Endothelial cell of umbilical vein (primary cell): ENCODE results near the gene CAMKK2. TPM values are rescaled to one million over a fixed set of nuclear protein-coding genes. Genes with fewer than 3 reads are reported as not detected.

Source experiments
- BruUV-seq: library from RNA; stranded (reverse); fragments of 400-500 nt; replicated peaks from 2 replicates; lab custom pipeline; 2021; lab: Mats Ljungman, UMichigan
- CTCF ChIA-PET: fragments of 300-600, 350-600 bp; sonication (Branson Sonifier 250); formaldehyde crosslinking; loops from one replicate; lab custom pipeline; 2021; ENCODE audit warnings: antibody characterized with exemption, inconsistent platforms; lab: Charles Lee
- POLR2A ChIA-PET: fragments of 300-600, 350-600 bp; sonication (Branson Sonifier 250); formaldehyde crosslinking; loops from one replicate; lab custom pipeline; 2021; ENCODE audit warnings: antibody characterized with exemption, inconsistent platforms; lab: Charles Lee
- DNase-seq: peaks from one replicate; pipeline ENCODE4 v3.0.0-alpha.2; 2011; ENCODE audit warnings: low read depth, low spot score
- FAIRE-seq: peaks from 2 replicates; lab custom pipeline; 2011; peaks lifted over from hg19 to GRCh38; lab: Jason Lieb, UNC
- H2AFZ ChIP-seq: 2 replicates; pipeline ENCODE4 v1.6.0; 2012; ENCODE audit warnings: low read depth, low read length, control low read depth, inconsistent platforms
- H3K27ac ChIP-seq: 2 replicates; pipeline ENCODE4 v1.5.1; 2011; ENCODE audit warnings: low read depth, mild to moderate bottlenecking, control low read depth, low read length, moderate library complexity; ENCODE audit not compliant: insufficient read depth
- H3K27me3 ChIP-seq, 2 experiments: 2 replicates each; pipeline versions ENCODE4 v1.6.0 to v1.6.1; 2011; ENCODE audit warnings: low read length in 2 of 2, mixed read lengths in 1 of 2; ENCODE audit not compliant: control insufficient read depth in 2 of 2, insufficient read depth in 2 of 2
- H3K36me3 ChIP-seq, 2 experiments: 2 replicates in 1 of 2; 3 replicates in 1 of 2; pipeline ENCODE4 v1.5.1; 2011; ENCODE audit warnings: low read length in 2 of 2, mild to moderate bottlenecking in 1 of 2, moderate library complexity in 1 of 2; ENCODE audit not compliant: control insufficient read depth in 2 of 2, insufficient read depth in 2 of 2; ENCODE audit errors: extremely low read depth in 1 of 2
- H3K4me1 ChIP-seq: 3 replicates; pipeline ENCODE4 v1.5.1; 2011; ENCODE audit warnings: mild to moderate bottlenecking, low read length; ENCODE audit not compliant: control insufficient read depth, insufficient read depth; ENCODE audit errors: extremely low read depth
- H3K4me2 ChIP-seq: 2 replicates; pipeline ENCODE4 v1.6.1; 2011; ENCODE audit warnings: low read length, control low read depth, mixed read lengths; ENCODE audit not compliant: insufficient read depth
- H3K4me3 ChIP-seq, 3 experiments: fragments of 200-600 bp in 1 of 3; sonication (generic), shearing (Covaris generic) in 1 of 3; replicated peaks in 1 of 3; 2 replicates each; pipeline ENCODE4 v1.5.1; 2011 to 2016; ENCODE audit warnings: control low read depth in 3 of 3, low read length in 3 of 3, mild to moderate bottlenecking in 2 of 3, inconsistent platforms in 1 of 3, low read depth in 1 of 3, moderate library complexity in 1 of 3; ENCODE audit not compliant: insufficient read depth in 1 of 3
- H3K79me2 ChIP-seq: 2 replicates; pipeline ENCODE4 v1.6.0; 2012; ENCODE audit warnings: low read length, inconsistent platforms; ENCODE audit not compliant: control insufficient read depth, insufficient read depth
- H3K9ac ChIP-seq: replicated peaks from 2 replicates; pipeline ENCODE3; 2011; ENCODE audit warnings: low read length, control low read depth; ENCODE audit not compliant: insufficient read depth; ENCODE audit errors: extremely low read depth
- H3K9me1 ChIP-seq: replicated peaks from 3 replicates; pipeline ENCODE4 v1.6.0; 2011; ENCODE audit warnings: mild to moderate bottlenecking, low read length; ENCODE audit not compliant: control insufficient read depth, insufficient read depth; ENCODE audit errors: extremely low read depth
- H3K9me3 ChIP-seq: replicated peaks from 2 replicates; pipeline ENCODE4 v1.5.1; 2012; ENCODE audit warnings: low read length, inconsistent platforms; ENCODE audit not compliant: control insufficient read depth, insufficient read depth
- H4K20me1 ChIP-seq: replicated peaks from 2 replicates; pipeline ENCODE3; 2011; ENCODE audit warnings: mild to moderate bottlenecking, low read length; ENCODE audit not compliant: control insufficient read depth, insufficient read depth; ENCODE audit errors: extremely low read depth
- CTCF ChIP-seq, 2 donors: IDR thresholded peaks; 1 replicate in 1 of 2; 2 replicates in 1 of 2; pipeline ENCODE4 v1.5.1; 2011; ENCODE audit warnings: low read length in 2 of 2, mild to moderate bottlenecking in 2 of 2, moderate library complexity in 2 of 2, control low read depth in 1 of 2, inconsistent platforms in 1 of 2, low read depth in 1 of 2; ENCODE audit not compliant: insufficient read depth in 1 of 2; ENCODE audit errors: extremely low read depth in 1 of 2
- EZH2 ChIP-seq: IDR thresholded peaks from 2 replicates; pipeline ENCODE4 v1.6.1; 2012; ENCODE audit warnings: borderline replicate concordance, low read depth, mild to moderate bottlenecking, moderate library complexity, low read length, inconsistent platforms; ENCODE audit not compliant: severe bottlenecking
- FOS ChIP-seq: IDR thresholded peaks from 2 replicates; pipeline ENCODE4 v1.6.1; 2011; ENCODE audit warnings: mild to moderate bottlenecking, low read length, moderate library complexity, borderline replicate concordance; ENCODE audit not compliant: insufficient read depth
- GATA2 ChIP-seq: IDR thresholded peaks from 2 replicates; pipeline ENCODE4 v1.7.0; 2011; ENCODE audit warnings: low read depth, mild to moderate bottlenecking, moderate library complexity, mixed read lengths, low read length; ENCODE audit not compliant: insufficient read length, insufficient read depth
- JUN ChIP-seq: IDR thresholded peaks from 2 replicates; pipeline ENCODE4 v1.6.1; 2011; ENCODE audit warnings: borderline replicate concordance, low read depth; ENCODE audit not compliant: insufficient read length, insufficient read depth
- MAX ChIP-seq: IDR thresholded peaks from 2 replicates; pipeline ENCODE4 v1.6.1; 2011; ENCODE audit not compliant: insufficient read depth, insufficient read length
- MYC ChIP-seq: IDR thresholded peaks from one replicate; pipeline ENCODE4 v1.6.1; 2011; ENCODE audit warnings: mild to moderate bottlenecking, low read depth, low read length
- POLR2A ChIP-seq: IDR thresholded peaks from 2 replicates; pipeline ENCODE4 v1.6.1; 2012; ENCODE audit warnings: low read depth, mild to moderate bottlenecking, control low read depth, low read length
- POLR2AphosphoS5 ChIP-seq: IDR thresholded peaks from 2 replicates; pipeline ENCODE4 v1.6.1; 2012; ENCODE audit warnings: low read depth, mild to moderate bottlenecking, control low read depth, low read length, moderate library complexity; ENCODE audit not compliant: insufficient read depth
- dilution Hi-C: fragments of 300-500 bp; cut with MboI; formaldehyde crosslinking; loops from one replicate; pipeline ENCODE4 v1.15.0; 2019; ENCODE audit warnings: low sequenced_read_pairs; ENCODE audit not compliant: extremely low pct_ligation_motif_present
- intact Hi-C: fragments of 100-400 bp; cut with micrococcal nuclease; formaldehyde crosslinking; loops from one replicate; pipeline ENCODE4 v1.10.0; 2022
- polyA plus RNA-seq, 4 experiments: library from polyadenylated mRNA; depleted of rRNA in 3 of 4; stranded (reverse) in 3 of 4; unstranded in 1 of 4; fragments of >200 nt; gene quantifications; 2 replicates each; pipeline versions ENCODE4 v1.2.1 to v1.2.3, GENCODE V29; 2011 to 2012; ENCODE audit warnings: missing spikeins in 1 of 4
- total RNA-seq: library from RNA; stranded (reverse); gene quantifications from 2 replicates; pipeline ENCODE4 v1.2.3, GENCODE V29; 2021

Gene CAMKK2
- total and polyA plus RNA-seq, 2 donors (not counting 3 experiments of a cell fraction or from before 2014, with no cell fraction given), result 32.5 to 45.0 TPM

GRCh38 chr12:121222847-121223246, 73.7 kb downstream of the CAMKK2 start:
- intact Hi-C loops, result no loop called here
- Histone ChIP-seq H3K27ac (no peak overlapping the region), H2AFZ (no peak overlapping the region), H4K20me1 (no peaks in the 10 kb centered on the region), H3K9me3 (no peaks in the 10 kb centered on the region), H3K9ac (no peak overlapping the region), H3K27me3 (no peaks in the 10 kb centered on the region), H3K4me1 (no peaks in the 10 kb centered on the region), H3K4me3 (no peak overlapping the region), H3K36me3 (peaks cover 0 to 6% of the 10 kb centered on the region in 2 experiments), H3K79me2 (no peaks in the 10 kb centered on the region), H3K9me1 (no peaks in the 10 kb centered on the region), H3K4me2 (no peak overlapping the region)
- dilution Hi-C loops, result no loop called here
- DNase-seq (no peak), FAIRE-seq (no peak)
- no TSS peak for BruUV-seq
- POLR2A ChIA-PET, result no interaction called here
- CTCF ChIA-PET, result interaction anchor here (1.5 to 1.8 kb wide), 2 partner anchors 106 to 109 kb away, joined by 3 to 5 read pairs; no protein-coding TSS in a partner anchor
- no peak for TF ChIP-seq GATA2
- TF ChIP-seq MYC, result no peak
- TF ChIP-seq POLR2AphosphoS5, result no peak
- no peak for TF ChIP-seq CTCF (IDR thresholded peaks at IDR 0.05; ENCODE audit: extremely low read depth in 1 of 2, insufficient read depth in 1 of 2, low read depth in 1 of 2, low read length in 2 of 2)
- no peak for TF ChIP-seq POLR2A
- TF ChIP-seq FOS, result no peak
- no peak for TF ChIP-seq EZH2
- no peak for TF ChIP-seq JUN
- TF ChIP-seq MAX, result no peak
